ENCODE measurements around the gene PLCB3. TPM values are rescaled to one million over a fixed set of nuclear protein-coding genes. Genes with fewer than 3 reads are reported as not detected.
A peak's percentile ranks its signal among the peaks of the same experiment; 100 is the strongest.
"Not testable (repeated sequence)": the region's sequence is repeated elsewhere in the genome, so short reads cannot be mapped to it uniquely, and the experiment has no call there.

PLCB3 gene
- total RNA-seq, 1 donor from 2014 or later, result 8.1 TPM

DNA sequence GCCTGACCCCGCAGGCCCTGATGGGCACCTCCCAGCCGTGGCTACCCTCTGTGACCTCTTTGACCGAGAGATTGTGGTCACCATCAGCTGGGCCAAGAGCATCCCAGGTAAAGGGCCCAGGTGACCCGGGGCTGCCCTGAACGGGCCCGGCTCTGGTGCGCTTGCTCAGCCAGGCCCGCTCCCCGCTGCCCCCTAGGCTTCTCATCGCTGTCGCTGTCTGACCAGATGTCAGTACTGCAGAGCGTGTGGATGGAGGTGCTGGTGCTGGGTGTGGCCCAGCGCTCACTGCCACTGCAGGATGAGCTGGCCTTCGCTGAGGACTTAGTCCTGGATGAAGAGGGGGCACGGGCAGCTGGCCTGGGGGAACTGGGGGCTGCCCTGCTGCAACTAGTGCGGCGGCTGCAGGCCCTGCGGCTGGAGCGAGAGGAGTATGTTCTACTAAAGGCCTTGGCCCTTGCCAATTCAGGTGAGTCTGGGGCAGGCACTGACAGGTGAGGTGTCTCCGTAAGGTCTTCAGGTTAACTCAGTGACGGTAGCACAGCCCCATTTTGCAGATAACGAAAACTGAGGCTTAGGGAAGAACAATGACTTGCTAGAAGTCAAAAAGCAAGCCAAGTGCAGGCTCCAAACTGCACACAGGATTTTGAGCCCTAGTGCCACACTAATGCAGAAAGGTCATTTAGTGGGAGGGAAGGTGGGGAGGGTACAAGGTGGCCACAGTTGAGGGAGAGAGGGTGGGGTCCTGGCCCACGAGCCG lies 63.7 kb downstream of the PLCB3 start:
- Mint-ChIP-seq H3K27me3 (no peaks in the 10 kb centered on the region), H3K9me3 (no peaks in the 10 kb centered on the region), H3K4me3 (no peak overlapping the region), H3K4me1 (peaks cover 27% of the 10 kb centered on the region), H3K27ac (no peak overlapping the region), H3K36me3 (ENCODE audit: low read depth) (peaks cover 46% of the 10 kb centered on the region)
- POLR2A ChIA-PET, result interaction anchor here (4.0 kb wide), 1 partner anchor 39 kb away, joined by 61 read pairs; no protein-coding TSS in a partner anchor
- TF ChIP-seq CTCF (IDR thresholded peaks at IDR 0.05), result no peak
- ATAC-seq (ENCODE audit: low read depth), result no peak
- no peak for DNase-seq
- CTCF ChIA-PET, result interaction anchor here (2.3 kb wide), 1 partner anchor 40 kb away, joined by 10 read pairs; no protein-coding TSS in a partner anchor
- intact Hi-C loops (cut with micrococcal nuclease), result loop anchor here (5.0 kb wide), 3 partner anchors 83 to 427 kb away; partner anchors contain the start of genes DNAJC4, NAA40, RASGRP2 and VEGFB

DNA sequence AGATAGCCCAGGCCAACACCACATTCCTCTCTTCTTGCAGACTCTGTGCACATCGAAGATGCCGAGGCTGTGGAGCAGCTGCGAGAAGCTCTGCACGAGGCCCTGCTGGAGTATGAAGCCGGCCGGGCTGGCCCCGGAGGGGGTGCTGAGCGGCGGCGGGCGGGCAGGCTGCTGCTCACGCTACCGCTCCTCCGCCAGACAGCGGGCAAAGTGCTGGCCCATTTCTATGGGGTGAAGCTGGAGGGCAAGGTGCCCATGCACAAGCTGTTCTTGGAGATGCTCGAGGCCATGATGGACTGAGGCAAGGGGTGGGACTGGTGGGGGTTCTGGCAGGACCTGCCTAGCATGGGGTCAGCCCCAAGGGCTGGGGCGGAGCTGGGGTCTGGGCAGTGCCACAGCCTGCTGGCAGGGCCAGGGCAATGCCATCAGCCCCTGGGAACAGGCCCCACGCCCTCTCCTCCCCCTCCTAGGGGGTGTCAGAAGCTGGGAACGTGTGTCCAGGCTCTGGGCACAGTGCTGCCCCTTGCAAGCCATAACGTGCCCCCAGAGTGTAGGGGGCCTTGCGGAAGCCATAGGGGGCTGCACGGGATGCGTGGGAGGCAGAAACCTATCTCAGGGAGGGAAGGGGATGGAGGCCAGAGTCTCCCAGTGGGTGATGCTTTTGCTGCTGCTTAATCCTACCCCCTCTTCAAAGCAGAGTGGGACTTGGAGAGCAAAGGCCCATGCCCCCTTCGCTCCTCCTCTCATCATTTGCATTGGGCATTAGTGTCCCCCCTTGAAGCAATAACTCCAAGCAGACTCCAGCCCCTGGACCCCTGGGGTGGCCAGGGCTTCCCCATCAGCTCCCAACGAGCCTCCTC lies 64.6 kb downstream of the PLCB3 start:
- Mint-ChIP-seq H3K4me1 (peaks cover 29% of the 10 kb centered on the region), H3K36me3 (ENCODE audit: low read depth) (peaks cover 51% of the 10 kb centered on the region), H3K27ac (peak overlapping the region; percentile 99), H3K4me3 (peak overlapping the region; percentile 94)
- DNase-seq; H3K27me3 Mint-ChIP-seq; ATAC-seq (ENCODE audit: low read depth); H3K9me3 Mint-ChIP-seq: not testable (repeated sequence)
- intact Hi-C loops (cut with micrococcal nuclease), result loop anchor here (5.0 kb wide), 3 partner anchors 84 to 426 kb away; partner anchors contain the start of genes DNAJC4, NAA40, RASGRP2 and VEGFB
- POLR2A ChIA-PET, result interaction anchor here (0.6 to 4.9 kb wide), 7 partner anchors 11 to 1572 kb away, joined by 3 to 94 read pairs (median 59); partner anchors contain the start of genes CATSPERZ, CCDC88B, ESRRA and FIBP
- CTCF ChIA-PET, result interaction anchor here (0.5 to 4.2 kb wide), 6 partner anchors 11 to 133 kb away, joined by 3 to 138 read pairs (median 42); partner anchors contain the start of genes CCDC88B and ESRRA

DNA sequence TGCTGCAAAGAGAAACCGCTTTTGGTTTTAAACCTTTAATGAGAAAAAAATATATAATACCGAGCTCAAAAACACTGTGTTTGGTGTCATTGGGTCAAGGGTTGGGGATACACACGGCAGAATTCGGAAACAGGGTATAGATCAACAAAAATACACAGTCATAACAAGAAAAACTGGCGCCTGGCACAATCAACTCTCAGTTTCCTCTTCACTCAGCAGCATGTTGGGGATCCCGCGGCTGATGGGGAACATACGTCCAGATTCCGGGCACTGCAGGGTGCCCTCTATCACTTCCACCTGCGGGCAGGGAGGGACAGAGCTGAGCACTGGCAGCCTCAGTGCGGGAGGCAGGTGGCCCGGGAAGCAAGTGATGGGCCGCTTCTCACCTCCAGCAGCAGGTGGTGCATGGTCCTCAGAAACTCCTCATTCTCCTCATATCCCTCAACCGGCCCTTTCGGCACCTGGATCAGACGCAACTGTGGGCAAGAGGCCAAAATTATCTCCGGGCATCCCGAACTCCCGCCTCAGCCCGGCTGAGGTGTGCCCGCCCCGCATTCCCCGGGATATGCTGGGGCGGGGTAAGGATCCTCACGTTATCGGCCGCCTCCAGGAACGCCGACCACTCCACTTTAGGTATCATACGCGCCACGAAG lies 65.5 kb downstream of the PLCB3 start:
- ATAC-seq (ENCODE audit: low read depth) (peak; percentile 4), DNase-seq (peak; percentile 42)
- intact Hi-C loops (cut with micrococcal nuclease), result loop anchor here (1.0 to 5.0 kb wide), 8 partner anchors 11 to 426 kb away; partner anchors contain the start of genes DNAJC4, ESRRA, GPR137 and NAA40
- ChIA-PET CTCF (interaction anchor here (0.5 to 4.2 kb wide), 17 partner anchors 12 to 407 kb away, joined by 3 to 138 read pairs (median 11); partner anchors contain the start of genes CATSPERZ, CCDC88B, ESRRA and FERMT3), POLR2A (interaction anchor here (0.6 to 4.9 kb wide), 31 partner anchors 10 to 1951 kb away, joined by 3 to 94 read pairs (median 8); partner anchors contain the start of genes CATSPERZ, CCDC88B, ESRRA and FERMT3)
- no peak for TF ChIP-seq CTCF (IDR thresholded peaks at IDR 0.05)
- H3K27ac Mint-ChIP-seq, result peak overlapping the region; percentile 99
- peaks cover 29% of the 10 kb centered on the region for H3K4me1 Mint-ChIP-seq
- H3K27me3 Mint-ChIP-seq, result no peaks in the 10 kb centered on the region
- peaks cover 58% of the 10 kb centered on the region for H3K36me3 Mint-ChIP-seq (ENCODE audit: low read depth)
- no peaks in the 10 kb centered on the region for H3K9me3 Mint-ChIP-seq
- H3K4me3 Mint-ChIP-seq, result peak overlapping the region; percentile 94

GRCh38 chr11:64317325-64317960 lies 66.1 kb downstream of the PLCB3 start, which contains the start of gene TRMT112:
TRMT112 (minus strand) TSS chr11:64317559; CDS start chr11:64317526, 33 bp downstream.
- DNase-seq (peak; percentile 74), ATAC-seq (ENCODE audit: low read depth) (peak; percentile 63)
- peaks cover 57% of the 10 kb centered on the region for H3K36me3 Mint-ChIP-seq (ENCODE audit: low read depth)
- H3K27me3 Mint-ChIP-seq, result no peaks in the 10 kb centered on the region
- H3K9me3 Mint-ChIP-seq, result no peaks in the 10 kb centered on the region
- ChIA-PET CTCF (interaction anchor here (0.8 to 4.2 kb wide), 22 partner anchors 10 to 407 kb away, joined by 3 to 138 read pairs (median 7); partner anchors contain the start of genes BAD, CATSPERZ, CCDC88B and ESRRA), POLR2A (interaction anchor here (0.5 to 4.9 kb wide), 42 partner anchors 8 to 1950 kb away, joined by 3 to 94 read pairs (median 5); partner anchors contain the start of genes C11orf98, CCDC88B, CSKMT and ESRRA)
- peak within 1 kb of the TSS; percentile 94 for H3K4me3 Mint-ChIP-seq
- intact Hi-C loops (cut with micrococcal nuclease), result loop anchor here (1.0 to 5.0 kb wide), 8 partner anchors 12 to 425 kb away; partner anchors contain the start of genes DNAJC4, ESRRA, GPR137 and NAA40
- H3K4me1 Mint-ChIP-seq, result peaks cover 29% of the 10 kb centered on the region
- H3K27ac Mint-ChIP-seq, result peak within 1 kb of the TSS; percentile 99
- TF ChIP-seq CTCF (IDR thresholded peaks at IDR 0.05), result no peak
